Sigmoid colon (tissue), 7 donors: ENCODE data around the gene MUC5AC. TPM values are rescaled to one million over a fixed set of nuclear protein-coding genes. Genes with fewer than 3 reads are reported as not detected.
A peak's percentile ranks its signal among the peaks of the same experiment; 100 is the strongest.

Experiments used
- DNase-seq: peaks from one replicate; pipeline ENCODE4 v3.0.0-alpha.2; 2019
- H3K27ac ChIP-seq, 4 donors: fragments of 200-600 bp; sonication (generic); one replicate each; pipeline ENCODE4 v1.5.1; 2016 to 2019; ENCODE audit warnings: mild to moderate bottlenecking in 1 of 4
- H3K27me3 ChIP-seq, 3 donors: fragments of 200-600 bp; sonication (generic); one replicate each; pipeline ENCODE4 v1.5.1; 2019; ENCODE audit warnings: mild to moderate bottlenecking in 1 of 3
- H3K36me3 ChIP-seq, 4 donors: fragments of 200-600 bp; sonication (generic); one replicate each; pipeline ENCODE4 v1.5.1; 2016 to 2019
- H3K4me1 ChIP-seq, 4 donors: fragments of 200-600 bp; sonication (generic); one replicate each; pipeline ENCODE4 v1.5.1; 2017 to 2019
- H3K4me3 ChIP-seq, 4 donors: fragments of 200-600 bp; sonication (generic); one replicate each; pipeline ENCODE4 v1.5.1; 2017 to 2019; ENCODE audit warnings: mild to moderate bottlenecking in 2 of 4, moderate library complexity in 1 of 4
- H3K9me3 ChIP-seq, 4 donors: fragments of 200-600 bp in 3 of 4; sonication (generic) in 3 of 4; one replicate each; pipeline versions ENCODE4 v1.5.1 to v1.6.1; 2013 to 2019
- EP300 ChIP-seq, 4 donors: sonication (generic); formaldehyde crosslinking; IDR thresholded peaks; one replicate each; pipeline ENCODE4 v1.6.1; 2017; ENCODE audit warnings: antibody characterized with exemption in 4 of 4
- POLR2A ChIP-seq, 2 donors: fragments of 450-650 bp; IDR thresholded peaks; one replicate each; pipeline ENCODE4 v1.6.1; 2016; ENCODE audit warnings: antibody characterized with exemption in 2 of 2, mild to moderate bottlenecking in 2 of 2, moderate library complexity in 2 of 2
- POLR2AphosphoS5 ChIP-seq, 4 donors: sonication (generic); formaldehyde crosslinking; IDR thresholded peaks; one replicate each; pipeline ENCODE4 v1.6.1; 2017; ENCODE audit warnings: antibody characterized with exemption in 4 of 4
- WGBS, 2 donors: extraction: QIAGEN DNeasy Blood & Tissue Kit; methylation state at CpG; one replicate each; pipeline ENCODE4 v1.1.7; 2013; 5-methylcytosine and 5-hydroxymethylcytosine counted together
- intact Hi-C: fragments of 100-400 bp; cut with DNase I; formaldehyde crosslinking; loops from one replicate; pipeline ENCODE4 v1.15.1; 2023
- polyA plus RNA-seq, 3 donors: library from polyadenylated mRNA; stranded (reverse); fragments of 200-250 nt; gene quantifications; one replicate each; pipeline ENCODE4 v1.2.3, GENCODE V29; 2013
- total RNA-seq, 4 donors: library from RNA; depleted of rRNA; stranded (reverse); fragments of >200 nt; gene quantifications; one replicate each; pipeline ENCODE4 v1.1.0, GENCODE V29; 2016
- TF ChIP-seq, protein P1 (sequence below), 4 experiments: fragments of 450-650 bp in 3 of 4; fragments of 200-600 bp in 1 of 4; IDR thresholded peaks; one replicate each; pipeline ENCODE4 v1.5.1; 2016 to 2019; ENCODE audit warnings: antibody characterized with exemption in 4 of 4, mild to moderate bottlenecking in 3 of 4, moderate library complexity in 2 of 4
- donor health status: healthy with polysubstance abuse.
- donor health status: Bipolar disorder and iron deficiency.
- donor health status: healthy.

Gene MUC5AC
- total and polyA plus RNA-seq, 7 donors = under 0.01 to 0.09 (median under 0.01) TPM; not detected in 4

GRCh38 chr11:1195682-1196515 lies 38.1 kb downstream of the MUC5AC start:
- Histone ChIP-seq H3K27ac (no peak overlapping the region), H3K4me1 (no peaks in the 10 kb centered on the region), H3K36me3 (no peaks in the 10 kb centered on the region), H3K9me3 (no peaks in the 10 kb centered on the region), H3K27me3 (peaks cover 8 to 74% (median 48%) of the 10 kb centered on the region in 3 donors), H3K4me3 (no peak overlapping the region)
- intact Hi-C loops = no loop called here
- DNase-seq = peak; percentile 58
- TF ChIP-seq POLR2AphosphoS5 (IDR thresholded peaks at IDR 0.05) (no peak), EP300 (IDR thresholded peaks at IDR 0.05) (no peak), POLR2A (IDR thresholded peaks at IDR 0.05) (no peak)
- TF ChIP-seq, protein P1, sequence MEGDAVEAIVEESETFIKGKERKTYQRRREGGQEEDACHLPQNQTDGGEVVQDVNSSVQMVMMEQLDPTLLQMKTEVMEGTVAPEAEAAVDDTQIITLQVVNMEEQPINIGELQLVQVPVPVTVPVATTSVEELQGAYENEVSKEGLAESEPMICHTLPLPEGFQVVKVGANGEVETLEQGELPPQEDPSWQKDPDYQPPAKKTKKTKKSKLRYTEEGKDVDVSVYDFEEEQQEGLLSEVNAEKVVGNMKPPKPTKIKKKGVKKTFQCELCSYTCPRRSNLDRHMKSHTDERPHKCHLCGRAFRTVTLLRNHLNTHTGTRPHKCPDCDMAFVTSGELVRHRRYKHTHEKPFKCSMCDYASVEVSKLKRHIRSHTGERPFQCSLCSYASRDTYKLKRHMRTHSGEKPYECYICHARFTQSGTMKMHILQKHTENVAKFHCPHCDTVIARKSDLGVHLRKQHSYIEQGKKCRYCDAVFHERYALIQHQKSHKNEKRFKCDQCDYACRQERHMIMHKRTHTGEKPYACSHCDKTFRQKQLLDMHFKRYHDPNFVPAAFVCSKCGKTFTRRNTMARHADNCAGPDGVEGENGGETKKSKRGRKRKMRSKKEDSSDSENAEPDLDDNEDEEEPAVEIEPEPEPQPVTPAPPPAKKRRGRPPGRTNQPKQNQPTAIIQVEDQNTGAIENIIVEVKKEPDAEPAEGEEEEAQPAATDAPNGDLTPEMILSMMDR (IDR thresholded peaks at IDR 0.05) = no peak
- 86 to 90% methylated on average over 41 of the region's 41 CpGs for WGBS, 2 donors

DNA sequence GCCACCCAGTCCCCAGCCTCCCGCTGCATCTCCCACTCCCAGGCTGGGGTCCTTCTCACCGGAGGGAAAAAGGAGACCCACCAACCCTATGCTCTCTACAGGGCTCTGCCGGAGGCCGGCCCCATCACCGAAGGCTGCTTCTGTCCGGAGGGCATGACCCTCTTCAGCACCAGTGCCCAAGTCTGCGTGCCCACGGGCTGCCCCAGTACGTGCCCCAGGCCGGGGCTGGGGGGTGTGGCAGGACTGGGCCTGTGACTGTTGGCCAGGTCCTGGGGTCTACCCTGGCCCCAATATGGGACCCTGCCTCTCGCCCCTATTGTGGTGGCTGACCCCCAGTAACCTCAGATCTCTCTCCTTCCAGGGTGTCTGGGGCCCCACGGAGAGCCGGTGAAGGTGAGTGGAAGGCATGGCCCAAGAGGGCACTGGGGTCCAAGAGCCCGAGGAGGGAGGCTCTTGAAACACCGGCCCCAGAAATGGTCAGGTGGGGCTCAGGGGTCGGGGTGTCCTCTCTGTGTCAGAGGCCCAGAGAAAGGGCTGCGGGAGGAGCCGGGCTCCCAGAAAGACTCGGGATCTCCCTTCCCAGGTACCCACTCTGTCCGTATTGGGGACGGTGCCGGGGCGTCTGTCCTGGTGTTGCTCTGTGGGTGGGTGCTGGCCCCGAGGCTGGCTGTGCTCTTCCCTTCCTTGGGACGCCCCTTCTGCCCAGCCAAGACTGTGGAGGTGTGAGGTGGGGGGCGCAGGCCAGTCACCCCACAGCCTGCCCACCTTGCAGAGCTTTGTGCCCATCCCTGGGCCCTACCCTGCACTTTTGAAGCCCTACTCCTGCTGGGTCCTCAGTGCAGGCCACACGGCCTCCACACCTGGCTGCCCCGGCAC lies 39.0 kb downstream of the MUC5AC start:
- intact Hi-C loops = no loop called here
- DNase-seq = peak; percentile 55
- H3K36me3 ChIP-seq = no peaks in the 10 kb centered on the region

DNA sequence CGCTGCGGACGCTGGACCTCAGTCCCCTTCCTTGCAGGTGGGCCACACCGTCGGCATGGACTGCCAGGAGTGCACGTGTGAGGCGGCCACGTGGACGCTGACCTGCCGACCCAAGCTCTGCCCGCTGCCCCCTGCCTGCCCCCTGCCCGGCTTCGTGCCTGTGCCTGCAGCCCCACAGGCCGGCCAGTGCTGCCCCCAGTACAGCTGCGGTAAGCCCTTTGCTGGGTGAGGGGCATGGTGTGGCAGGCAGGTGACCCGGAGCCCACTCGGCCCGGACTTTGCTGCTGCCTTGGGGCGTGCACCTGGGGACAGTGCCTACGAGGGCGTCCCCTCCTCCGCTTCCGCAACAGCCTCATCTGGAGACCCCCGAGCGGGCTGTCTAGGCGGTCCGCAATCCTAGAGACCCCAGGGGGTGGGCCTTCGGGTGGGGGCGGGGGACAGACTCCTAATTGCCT lies 39.7 kb downstream of the MUC5AC start:
- Histone ChIP-seq H3K27ac (no peak overlapping the region), H3K36me3 (no peaks in the 10 kb centered on the region), H3K4me1 (no peaks in the 10 kb centered on the region), H3K4me3 (no peak overlapping the region), H3K27me3 (peaks cover 8 to 77% (median 48%) of the 10 kb centered on the region in 3 donors), H3K9me3 (no peaks in the 10 kb centered on the region)
- intact Hi-C loops = no loop called here
- DNase-seq = peak; percentile 48
- TF ChIP-seq, protein P1 (IDR thresholded peaks at IDR 0.05) = no peak
- no peak for TF ChIP-seq POLR2A (IDR thresholded peaks at IDR 0.05)
- TF ChIP-seq EP300 (IDR thresholded peaks at IDR 0.05) = no peak
- 85 to 88% methylated on average over 29 of the region's 29 CpGs for WGBS, 2 donors

More for the DNA sequence above, 39.0 kb downstream of the MUC5AC start:
- Histone ChIP-seq H3K27ac (no peak overlapping the region), H3K27me3 (peaks cover 8 to 78% (median 48%) of the 10 kb centered on the region in 3 donors), H3K4me3 (no peak overlapping the region), H3K9me3 (no peaks in the 10 kb centered on the region), H3K4me1 (no peaks in the 10 kb centered on the region)
- WGBS, 2 donors = 80 to 84% methylated on average over 28 of the region's 28 CpGs
- no peak for TF ChIP-seq EP300 (IDR thresholded peaks at IDR 0.05)
- TF ChIP-seq POLR2A (IDR thresholded peaks at IDR 0.05) = no peak

DNA sequence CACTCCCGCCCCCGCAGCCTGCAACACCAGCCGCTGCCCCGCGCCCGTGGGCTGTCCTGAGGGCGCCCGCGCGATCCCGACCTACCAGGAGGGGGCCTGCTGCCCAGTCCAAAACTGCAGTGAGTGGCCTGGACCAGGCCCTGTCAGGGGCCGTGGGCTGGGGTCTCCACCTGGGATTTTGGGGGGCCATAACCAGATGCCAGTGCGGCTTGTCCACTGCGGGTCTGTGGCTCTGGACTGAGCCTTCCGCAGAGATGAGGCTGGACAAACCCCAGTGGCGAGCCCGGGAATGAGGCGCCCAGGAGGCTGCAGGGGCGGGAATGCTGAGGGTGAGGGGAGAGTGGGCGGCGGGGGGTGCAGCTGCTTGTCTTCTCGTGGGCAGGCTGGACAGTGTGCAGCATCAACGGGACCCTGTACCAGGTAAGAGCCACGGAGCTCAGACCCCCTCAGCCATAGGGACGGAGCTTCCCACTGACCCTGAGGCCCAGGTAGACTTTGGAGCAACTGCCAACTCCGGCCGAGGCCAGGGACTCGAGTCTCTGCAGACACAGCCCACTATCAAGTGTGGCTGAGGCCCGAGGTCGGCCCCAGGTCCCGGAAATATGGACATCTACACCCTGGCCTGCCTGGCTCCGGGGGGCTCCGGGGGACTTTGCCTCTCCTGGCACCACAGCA lies 40.3 kb downstream of the MUC5AC start:
- intact Hi-C loops = no loop called here
- TF ChIP-seq EP300 (IDR thresholded peaks at IDR 0.05) (no peak), POLR2A (IDR thresholded peaks at IDR 0.05) (no peak), POLR2AphosphoS5 (IDR thresholded peaks at IDR 0.05) (no peak)
- TF ChIP-seq, protein P1 (IDR thresholded peaks at IDR 0.05) = no peak
- H3K27ac ChIP-seq = no peak overlapping the region
- no peaks in the 10 kb centered on the region for H3K9me3 ChIP-seq
- no peak overlapping the region for H3K4me3 ChIP-seq
- WGBS, 2 donors = 80 to 84% methylated on average over 33 of the region's 33 CpGs
- peaks cover 11 to 78% (median 48%) of the 10 kb centered on the region in 3 donors for H3K27me3 ChIP-seq
- peaks cover 0 to 4% (median 2%) of the 10 kb centered on the region in 4 donors for H3K4me1 ChIP-seq
- peak; percentile 58 for DNase-seq
- no peaks in the 10 kb centered on the region for H3K36me3 ChIP-seq
